GM18508 (cell line): ENCODE measurements around the gene TRPM1.

Experiments
- ATAC-seq: cut with Tn5 transposase; IDR thresholded peaks from one replicate; pipeline ENCODE4 v1.9.1; 2021; ENCODE audit warnings: moderate number of reproducible peaks; ENCODE audit not compliant: insufficient read depth, unreplicated experiment

The TRPM1 gene

GRCh38 chr15:31101262-31102038 is at the start of gene TRPM1:
TRPM1 (minus strand) TSS chr15:31101725; CDS start chr15:31081355, 20,370 bp downstream.
- ATAC-seq, result no peak

GRCh38 chr15:31150732-31151231 is 49.3 kb upstream of the TRPM1 start:
- no peak for ATAC-seq

GRCh38 chr15:31149987-31150386 is 48.5 kb upstream of the TRPM1 start:
- no peak for ATAC-seq

GRCh38 chr15:31149088-31149505 is 47.6 kb upstream of the TRPM1 start:
- no peak for ATAC-seq

- no peak for ATAC-seq
Observed at GRCh38 chr15:31148297-31149087, 47.0 kb upstream of the TRPM1 start.

GRCh38 chr15:31147944-31148296 is 46.4 kb upstream of the TRPM1 start:
- no peak for ATAC-seq

- ATAC-seq, result no peak
Observed at GRCh38 chr15:31147456-31147855, 45.9 kb upstream of the TRPM1 start.

GRCh38 chr15:31145271-31145911 is 43.9 kb upstream of the TRPM1 start:
- no peak for ATAC-seq

- no peak for ATAC-seq
Observed at GRCh38 chr15:31141792-31142191, 40.3 kb upstream of the TRPM1 start.

- no peak for ATAC-seq
Observed at GRCh38 chr15:31136607-31137328, 35.2 kb upstream of the TRPM1 start.

GRCh38 chr15:31136016-31136415 is 34.5 kb upstream of the TRPM1 start:
- ATAC-seq, result no peak

- ATAC-seq, result no peak
Observed at GRCh38 chr15:31135523-31135922, 34.0 kb upstream of the TRPM1 start.

GRCh38 chr15:31133890-31134289 is 32.4 kb upstream of the TRPM1 start:
- no peak for ATAC-seq

- no peak for ATAC-seq
Observed at GRCh38 chr15:31131853-31132375, 30.4 kb upstream of the TRPM1 start.

GRCh38 chr15:31130576-31131237 is 29.2 kb upstream of the TRPM1 start:
- no peak for ATAC-seq

GRCh38 chr15:31129769-31130303 is 28.3 kb upstream of the TRPM1 start:
- no peak for ATAC-seq

GRCh38 chr15:31128919-31129768 is 27.6 kb upstream of the TRPM1 start:
- no peak for ATAC-seq

- no peak for ATAC-seq
Observed at GRCh38 chr15:31128477-31128876, 27.0 kb upstream of the TRPM1 start.
